HG03025 (cell line): ENCODE data around the gene RASSF4.
"Not testable (repeated sequence)": the region's sequence is repeated elsewhere in the genome, so short reads cannot be mapped to it uniquely, and the experiment has no call there.

Experiments
- ATAC-seq: cut with Tn5 transposase; IDR thresholded peaks from one replicate; pipeline ENCODE4 v1.9.1; 2021; ENCODE audit warnings: mild to moderate bottlenecking, moderate library complexity; ENCODE audit not compliant: unreplicated experiment, low FRiP score

Gene RASSF4

GRCh38 chr10:45000752-45001380, 41.3 kb downstream of the RASSF4 start, which contains the start of gene ZNF22:
ZNF22 (plus strand) TSS chr10:45000923; CDS start chr10:45003369, 2,446 bp downstream.
- ATAC-seq: peak; percentile 71

GRCh38 chr10:45001381-45002148, 42.0 kb downstream of the RASSF4 start:
- ATAC-seq: peak; percentile 83

GRCh38 chr10:45003432-45004000, 43.9 kb downstream of the RASSF4 start:
- ATAC-seq: no peak

- ATAC-seq: no peak
Measured at GRCh38 chr10:45004661-45005060, 45.1 kb downstream of the RASSF4 start.

- ATAC-seq: no peak
Measured at GRCh38 chr10:45005284-45005683, 45.7 kb downstream of the RASSF4 start.

GRCh38 chr10:45006276-45007030, 46.9 kb downstream of the RASSF4 start:
- ATAC-seq: no peak

GRCh38 chr10:45008524-45009161, 49.0 kb downstream of the RASSF4 start:
- no peak for ATAC-seq

- ATAC-seq: not testable (repeated sequence)
Measured at GRCh38 chr10:45014557-45014956, 55.0 kb downstream of the RASSF4 start.

GRCh38 chr10:45015590-45015989, 56.0 kb downstream of the RASSF4 start:
- ATAC-seq: no peak

- ATAC-seq: no peak
Measured at GRCh38 chr10:45023426-45023825, 63.8 kb downstream of the RASSF4 start.

GRCh38 chr10:45034301-45034700, 74.7 kb downstream of the RASSF4 start:
- no peak for ATAC-seq

GRCh38 chr10:45035673-45036072, 76.1 kb downstream of the RASSF4 start:
- ATAC-seq: no peak

GRCh38 chr10:45040921-45041542, 81.4 kb downstream of the RASSF4 start:
- ATAC-seq: no peak

GRCh38 chr10:45044290-45044689, 84.7 kb downstream of the RASSF4 start:
- no peak for ATAC-seq
